Measurements from ENCODE around the gene ST8SIA5. TPM values are rescaled to one million over a fixed set of nuclear protein-coding genes. Genes with fewer than 3 reads are reported as not detected.

ST8SIA5 gene
- total and polyA plus RNA-seq, 9 of the 15 experiments (the other 6 are each of a cell fraction or from before 2014, with no cell fraction given), result 0.03 to 0.33 (median 0.06) TPM; not detected in 5

GRCh38 chr18:46688853-46689525, 67.9 kb downstream of the ST8SIA5 start:
- Histone ChIP-seq H3K36me3 (ENCODE audit: control insufficient read depth, insufficient read depth, low read length) (no peaks in the 10 kb centered on the region), H4K20me1 (replicated peaks; ENCODE audit: control insufficient read depth, insufficient read depth, low read length) (no peaks in the 10 kb centered on the region; the same call in 1 of the 2 replicates), H3K4me3 (no peak overlapping the region), H3K9me3 (replicated peaks; ENCODE audit: control insufficient read depth, insufficient read depth, low read depth, low read length) (no peaks in the 10 kb centered on the region), H3K9me1 (ENCODE audit: control insufficient read depth, insufficient read depth, low read length) (no peaks in the 10 kb centered on the region), H3K79me2 (ENCODE audit: control insufficient read depth, insufficient read depth, low read length) (no peaks in the 10 kb centered on the region), H3K27me3 (ENCODE audit: control insufficient read depth in 2 of 2, insufficient read depth in 2 of 2, low read length in 2 of 2) (peaks cover 0 to 20% of the 10 kb centered on the region in 2 experiments; a peak in 3 of 5 replicates), H3K4me2 (ENCODE audit: insufficient read depth, low read length) (no peak overlapping the region), H3K4me1 (replicated peaks in 1 of 2; ENCODE audit: control insufficient read depth in 2 of 2, insufficient read depth in 2 of 2, low read length in 2 of 2) (no peaks in the 10 kb centered on the region), H3K27ac (ENCODE audit: extremely low read depth, low read depth, low read length) (no peak overlapping the region), H3K9ac (ENCODE audit: insufficient read depth in 1 of 2, low read depth in 2 of 2, low read length in 2 of 2) (no peak overlapping the region), H2AFZ (ENCODE audit: low read depth, low read length) (no peak overlapping the region)
- CTCF ChIA-PET (ENCODE audit: low intra/inter-chr PET ratio), result no interaction called here
- WGBS (ENCODE audit: insufficient coverage, low coverage, missing lambda C conversion rate), result 5% methylated on average over 6 of the region's 12 CpGs
- in situ Hi-C loops (cut with MboI), result no loop called here
- ATAC-seq (no peak), FAIRE-seq (no peak), DNase-seq (ENCODE audit: extremely low read depth in 1 of 4, low spot score in 3 of 4) (no peak)
- intact Hi-C loops (cut with micrococcal nuclease), result no loop called here
- TF ChIP-seq SMARCA5 (IDR thresholded peaks at IDR 0.05) (no peak), CTCF (IDR thresholded peaks at IDR 0.05 in 2 of 3, conservative IDR thresholded peaks at IDR 0.05 in 1 of 3; ENCODE audit: insufficient read depth in 2 of 3, low read depth in 1 of 3, low read length in 3 of 3) (no peak), TEAD1 (CRISPR knock-in tag; IDR thresholded peaks at IDR 0.05) (no peak), POLR3G (IDR thresholded peaks at IDR 0.05; ENCODE audit: extremely low read depth, insufficient read length, insufficient replicate concordance) (no peak), ETS1 (conservative IDR thresholded peaks at IDR 0.05; ENCODE audit: control insufficient read depth, low read depth, low read length) (no peak), ZNF449 (CRISPR knock-in tag; IDR thresholded peaks at IDR 0.05) (no peak), WHSC1 (IDR thresholded peaks at IDR 0.05; ENCODE audit: low read length) (no peak), NR4A1 (CRISPR knock-in tag; IDR thresholded peaks at IDR 0.05) (no peak), NR4A1 (tag; IDR thresholded peaks at IDR 0.05) (no peak)
- POLR2A ChIA-PET, result no interaction called here
- BruUV-seq (replicated peaks), result no TSS peak
